ENCODE results near the gene TCF15. TPM values are rescaled to one million over a fixed set of nuclear protein-coding genes. Genes with fewer than 3 reads are reported as not detected.
A peak's percentile ranks its signal among the peaks of the same experiment; 100 is the strongest.

The TCF15 gene
- total RNA-seq, 1 donor from 2014 or later, result not detected

DNA sequence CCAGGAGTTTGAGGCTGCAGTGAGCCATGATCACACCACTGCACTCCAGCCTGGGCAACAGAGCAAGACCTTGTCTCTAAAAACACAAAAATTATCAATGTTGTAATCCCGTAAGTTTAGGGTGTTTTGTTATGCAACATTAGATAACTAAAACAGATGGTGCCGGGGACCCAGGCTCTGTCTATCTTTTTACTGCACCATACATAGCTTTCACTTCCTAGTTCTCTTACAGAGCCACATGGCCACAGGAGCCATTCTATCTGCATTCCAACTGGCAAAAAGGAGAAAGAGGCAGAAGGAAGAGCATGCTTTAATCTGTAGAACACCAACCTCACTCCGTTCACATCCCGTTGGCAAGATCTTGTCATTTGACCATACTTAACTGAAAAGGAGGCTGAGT lies 5.4 kb upstream of the TCF15 start:
- H3K27ac ChIP-seq (ENCODE audit: low read depth, low read length), result no peak overlapping the region

DNA sequence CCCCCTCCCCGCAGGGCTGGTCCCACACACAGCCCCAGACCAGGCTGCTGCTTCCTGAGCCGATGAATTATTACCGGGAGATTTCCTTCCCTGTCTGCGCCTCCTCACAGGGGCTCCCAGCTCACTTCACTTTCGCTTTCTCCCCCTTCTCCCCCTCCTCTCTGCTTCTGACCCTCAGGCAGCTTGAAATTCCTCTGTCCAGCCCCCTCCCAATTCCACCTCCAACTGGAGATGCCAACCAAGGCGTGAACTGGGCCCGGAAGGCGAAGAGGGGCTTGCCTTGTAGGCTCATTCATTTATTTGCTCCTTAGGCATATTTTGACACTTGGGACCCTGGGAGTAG lies 1.7 kb upstream of the TCF15 start:
- H3K4me1 Mint-ChIP-seq (ENCODE audit: low read depth, unreplicated experiment), result no peaks in the 10 kb centered on the region
- H4K20me1 ChIP-seq (ENCODE audit: insufficient read depth, low read length), result no peaks in the 10 kb centered on the region
- peaks cover 3% of the 10 kb centered on the region for H3K9me3 Mint-ChIP-seq (ENCODE audit: unreplicated experiment)
- FAIRE-seq, result no peak
- no peak overlapping the region for H3K9ac ChIP-seq (ENCODE audit: low read length)
- no peak for TF ChIP-seq EZH2 (IDR thresholded peaks at IDR 0.05; ENCODE audit: insufficient read depth, low read length)
- TF ChIP-seq CTCF (IDR thresholded peaks at IDR 0.05; ENCODE audit: insufficient read depth, low read depth, low read length), result no peak
- no peaks in the 10 kb centered on the region for H3K4me1 ChIP-seq (ENCODE audit: insufficient read depth, low read length)
- no peak overlapping the region for H3K27ac Mint-ChIP-seq (ENCODE audit: unreplicated experiment)
- H3K4me2 ChIP-seq (ENCODE audit: low read length), result no peak overlapping the region
- H3K36me3 ChIP-seq (ENCODE audit: insufficient read depth, low read length), result no peaks in the 10 kb centered on the region
- no peaks in the 10 kb centered on the region for H3K79me2 ChIP-seq (ENCODE audit: insufficient read depth, low read length)
- H3K27ac ChIP-seq (ENCODE audit: low read depth, low read length), result no peak overlapping the region
- H3K27me3 Mint-ChIP-seq (ENCODE audit: low read depth, unreplicated experiment), result peaks cover 59% of the 10 kb centered on the region
- peaks cover 47% of the 10 kb centered on the region for H3K27me3 ChIP-seq (ENCODE audit: insufficient read depth, low read length)
- DNase-seq (ENCODE audit: low read depth), result no peak
- H3K4me3 Mint-ChIP-seq (ENCODE audit: unreplicated experiment), result no peak overlapping the region
- H2AFZ ChIP-seq (ENCODE audit: low read depth, low read length), result no peak overlapping the region
- no peaks in the 10 kb centered on the region for H3K9me3 ChIP-seq (ENCODE audit: insufficient read depth, low read depth, low read length)
- H3K36me3 Mint-ChIP-seq (ENCODE audit: low read depth, unreplicated experiment), result no peaks in the 10 kb centered on the region
- H3K4me3 ChIP-seq (ENCODE audit: insufficient read depth, low read depth, low read length), result no peak overlapping the region

More for the DNA sequence above, 5.4 kb upstream of the TCF15 start:
- Histone ChIP-seq H3K27me3 (ENCODE audit: insufficient read depth, low read length) (peaks cover 35% of the 10 kb centered on the region), H3K36me3 (ENCODE audit: insufficient read depth, low read length) (no peaks in the 10 kb centered on the region), H2AFZ (ENCODE audit: low read depth, low read length) (no peak overlapping the region), H3K9ac (ENCODE audit: low read length) (no peak overlapping the region), H3K4me2 (ENCODE audit: low read length) (no peak overlapping the region), H3K9me3 (ENCODE audit: insufficient read depth, low read depth, low read length) (peaks cover 12% of the 10 kb centered on the region), H3K4me1 (ENCODE audit: insufficient read depth, low read length) (no peaks in the 10 kb centered on the region), H3K79me2 (ENCODE audit: insufficient read depth, low read length) (no peaks in the 10 kb centered on the region), H3K4me3 (ENCODE audit: insufficient read depth, low read depth, low read length) (no peak overlapping the region), H4K20me1 (ENCODE audit: insufficient read depth, low read length) (no peaks in the 10 kb centered on the region)
- DNase-seq (ENCODE audit: low read depth) (no peak), FAIRE-seq (no peak)
- peaks cover 20% of the 10 kb centered on the region for H3K9me3 Mint-ChIP-seq (ENCODE audit: unreplicated experiment)
- TF ChIP-seq CTCF (IDR thresholded peaks at IDR 0.05; ENCODE audit: insufficient read depth, low read depth, low read length) (no peak), EZH2 (IDR thresholded peaks at IDR 0.05; ENCODE audit: insufficient read depth, low read length) (no peak)
- H3K4me3 Mint-ChIP-seq (ENCODE audit: unreplicated experiment), result no peak overlapping the region
- no peaks in the 10 kb centered on the region for H3K36me3 Mint-ChIP-seq (ENCODE audit: low read depth, unreplicated experiment)
- H3K27ac Mint-ChIP-seq (ENCODE audit: unreplicated experiment), result no peak overlapping the region
- peaks cover 47% of the 10 kb centered on the region for H3K27me3 Mint-ChIP-seq (ENCODE audit: low read depth, unreplicated experiment)
- no peaks in the 10 kb centered on the region for H3K4me1 Mint-ChIP-seq (ENCODE audit: low read depth, unreplicated experiment)

DNA sequence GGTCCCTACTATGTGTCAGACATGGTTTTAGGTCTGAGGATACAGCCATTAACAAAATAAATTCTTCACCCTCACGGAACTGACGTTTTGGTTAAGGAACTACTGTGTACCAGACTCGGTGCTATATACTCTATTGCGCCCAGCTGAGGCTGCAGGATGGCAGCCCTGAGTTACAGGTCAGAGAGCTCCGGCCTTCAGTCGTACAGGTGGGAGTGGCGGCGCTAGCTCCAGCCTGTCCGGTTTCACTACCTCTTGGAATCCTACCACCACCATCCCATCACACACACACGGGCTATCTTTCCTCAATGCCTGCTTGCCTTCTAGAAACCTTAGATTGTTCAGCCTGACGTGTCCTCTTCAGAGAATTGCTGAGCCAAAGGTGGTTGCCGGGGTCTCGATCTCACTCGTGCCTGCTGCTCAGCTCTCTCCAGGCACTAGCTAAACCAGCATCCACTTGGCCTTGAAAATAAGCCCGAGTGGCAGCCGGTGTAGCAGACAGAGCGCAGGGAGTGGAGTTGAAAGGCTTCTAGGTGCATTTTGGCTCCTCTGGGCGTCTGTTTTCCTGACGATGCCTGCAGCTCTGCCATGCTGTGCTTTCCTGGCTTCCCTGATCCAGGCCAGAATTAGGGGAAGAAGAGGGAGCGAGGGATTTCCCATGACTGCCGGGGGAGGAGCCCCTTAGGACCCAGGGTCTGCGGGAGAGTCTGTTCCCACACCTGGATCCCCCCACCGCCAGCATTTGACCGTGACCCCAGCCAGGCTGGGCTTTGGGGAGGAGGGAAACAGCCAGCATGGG lies 1.1 kb upstream of the TCF15 start:
- no peaks in the 10 kb centered on the region for H3K36me3 ChIP-seq (ENCODE audit: insufficient read depth, low read length)
- no peak overlapping the region for H3K4me3 ChIP-seq (ENCODE audit: insufficient read depth, low read depth, low read length)
- no peaks in the 10 kb centered on the region for H4K20me1 ChIP-seq (ENCODE audit: insufficient read depth, low read length)
- no peak overlapping the region for H3K4me2 ChIP-seq (ENCODE audit: low read length)
- FAIRE-seq (no peak), DNase-seq (ENCODE audit: low read depth) (no peak)
- H3K79me2 ChIP-seq (ENCODE audit: insufficient read depth, low read length), result no peaks in the 10 kb centered on the region
- no peak overlapping the region for H3K9ac ChIP-seq (ENCODE audit: low read length)
- no peaks in the 10 kb centered on the region for H3K9me3 ChIP-seq (ENCODE audit: insufficient read depth, low read depth, low read length)
- peaks cover 47% of the 10 kb centered on the region for H3K27me3 ChIP-seq (ENCODE audit: insufficient read depth, low read length)
- no peak overlapping the region for H3K4me3 Mint-ChIP-seq (ENCODE audit: unreplicated experiment)
- H3K4me1 ChIP-seq (ENCODE audit: insufficient read depth, low read length), result no peaks in the 10 kb centered on the region
- H3K27ac ChIP-seq (ENCODE audit: low read depth, low read length), result no peak overlapping the region
- no peak overlapping the region for H2AFZ ChIP-seq (ENCODE audit: low read depth, low read length)
- no peak overlapping the region for H3K27ac Mint-ChIP-seq (ENCODE audit: unreplicated experiment)
- H3K36me3 Mint-ChIP-seq (ENCODE audit: low read depth, unreplicated experiment), result no peaks in the 10 kb centered on the region
- no peaks in the 10 kb centered on the region for H3K4me1 Mint-ChIP-seq (ENCODE audit: low read depth, unreplicated experiment)
- H3K27me3 Mint-ChIP-seq (ENCODE audit: low read depth, unreplicated experiment), result peaks cover 61% of the 10 kb centered on the region
- no peak for TF ChIP-seq CTCF (IDR thresholded peaks at IDR 0.05; ENCODE audit: insufficient read depth, low read depth, low read length)
- peak; percentile 32 for TF ChIP-seq EZH2 (IDR thresholded peaks at IDR 0.05; ENCODE audit: insufficient read depth, low read length)
- H3K9me3 Mint-ChIP-seq (ENCODE audit: unreplicated experiment), result peaks cover 3% of the 10 kb centered on the region

All from astrocyte (in vitro differentiated cells and primary cell).